Pancreas (tissue), 10 donors: ENCODE data around the gene LGR6. TPM values are rescaled to one million over a fixed set of nuclear protein-coding genes. Genes with fewer than 3 reads are reported as not detected.
"Not testable (repeated sequence)": the region's sequence is repeated elsewhere in the genome, so short reads cannot be mapped to it uniquely, and the experiment has no call there.

Source experiments
- ATAC-seq, 4 donors: fragments of 200-7000 bp; cut with Tn5 transposase; one replicate each; pipeline versions ENCODE4 v1.8.0 to v1.9.1; 2020; ENCODE audit warnings: mild to moderate bottlenecking in 4 of 4, moderate library complexity in 4 of 4
- DNase-seq, 6 donors: peaks; one replicate each; pipeline ENCODE4 v3.0.0-alpha.2; 2020
- FAIRE-seq: peaks from 2 replicates; lab custom pipeline; 2012; peaks lifted over from hg19 to GRCh38; lab: Jason Lieb, UNC
- H3K27ac ChIP-seq, 4 donors: fragments of 200-600 bp; sonication (generic); 1 replicate in 3 of 4; 2 replicates in 1 of 4; pipeline versions ENCODE4 v1.5.0 to v1.8.0; 2020
- H3K27me3 ChIP-seq, 4 donors: fragments of 200-600 bp; one replicate each; pipeline ENCODE4 v1.8.0; 2021
- H3K36me3 ChIP-seq, 3 donors: fragments of 200-600 bp; sonication (generic) in 1 of 3; one replicate each; pipeline versions ENCODE4 v1.5.0 to v1.8.0; 2020 to 2021
- H3K4me1 ChIP-seq, 3 donors: fragments of 200-600 bp; one replicate each; pipeline ENCODE4 v1.8.0; 2021
- H3K4me3 ChIP-seq, 4 donors: fragments of 200-600 bp; sonication (generic) in 2 of 4; one replicate each; pipeline versions ENCODE4 v1.5.0 to v1.8.0; 2020 to 2021
- H3K9me3 ChIP-seq, 4 donors: fragments of 200-600 bp; one replicate each; pipeline ENCODE4 v1.8.0; 2021
- WGBS, 2 donors: extraction: QIAGEN DNeasy Blood & Tissue Kit; methylation state at CpG; one replicate each; pipeline ENCODE4 v1.1.7; 2013; 5-methylcytosine and 5-hydroxymethylcytosine counted together
- intact Hi-C, 3 donors: fragments of 100-400 bp; cut with DNase I; formaldehyde crosslinking; loops; one replicate each; pipeline versions ENCODE4 v1.11.1 to v1.14.2; 2022
- polyA plus RNA-seq, 2 donors: library from polyadenylated mRNA; stranded (reverse); fragments of 200-250 nt; gene quantifications; one replicate each; pipeline ENCODE4 v1.2.3, GENCODE V29; 2013
- total RNA-seq, 6 donors: library from RNA; stranded (reverse); fragmentation: NEBNext Ultra II Directional in 4 of 6; extraction: Animal tissue kit (Norgen Biotek cat#: 25700) in 4 of 6; gene quantifications; one replicate each; pipeline versions ENCODE4 v1.2.1 to v1.2.4, GENCODE V29; 2021 to 2023
- TF ChIP-seq, protein P1 (sequence below), 4 donors: fragments of 200-600 bp; sonication (generic) in 3 of 4; IDR thresholded peaks; one replicate each; pipeline versions ENCODE4 v1.5.0 to v1.8.0; 2021; ENCODE audit warnings: antibody characterized with exemption in 4 of 4
- donor health status: healthy with polysubstance abuse.
- donor health status: DM: no; HTN: no; CAD: no; lungs with moderate emphysema.
- donor health status: DM: no; HTN: no; CAD: no.
- donor health status: control.
- donor health status: control.
- donor health status: Bipolar disorder and iron deficiency.
- donor health status: DM: yes; HTN: yes; CAD: no.
- donor health status: DM: no; HTN: no; CAD: no.
- donor health status: DM: no; HTN: no; CAD: no.
- donor health status: DM: yes; HTN: yes; CAD: no.

The LGR6 gene
- total and polyA plus RNA-seq, 8 donors: 0.06 to 0.47 (median 0.15) TPM; not detected in 3

DNA sequence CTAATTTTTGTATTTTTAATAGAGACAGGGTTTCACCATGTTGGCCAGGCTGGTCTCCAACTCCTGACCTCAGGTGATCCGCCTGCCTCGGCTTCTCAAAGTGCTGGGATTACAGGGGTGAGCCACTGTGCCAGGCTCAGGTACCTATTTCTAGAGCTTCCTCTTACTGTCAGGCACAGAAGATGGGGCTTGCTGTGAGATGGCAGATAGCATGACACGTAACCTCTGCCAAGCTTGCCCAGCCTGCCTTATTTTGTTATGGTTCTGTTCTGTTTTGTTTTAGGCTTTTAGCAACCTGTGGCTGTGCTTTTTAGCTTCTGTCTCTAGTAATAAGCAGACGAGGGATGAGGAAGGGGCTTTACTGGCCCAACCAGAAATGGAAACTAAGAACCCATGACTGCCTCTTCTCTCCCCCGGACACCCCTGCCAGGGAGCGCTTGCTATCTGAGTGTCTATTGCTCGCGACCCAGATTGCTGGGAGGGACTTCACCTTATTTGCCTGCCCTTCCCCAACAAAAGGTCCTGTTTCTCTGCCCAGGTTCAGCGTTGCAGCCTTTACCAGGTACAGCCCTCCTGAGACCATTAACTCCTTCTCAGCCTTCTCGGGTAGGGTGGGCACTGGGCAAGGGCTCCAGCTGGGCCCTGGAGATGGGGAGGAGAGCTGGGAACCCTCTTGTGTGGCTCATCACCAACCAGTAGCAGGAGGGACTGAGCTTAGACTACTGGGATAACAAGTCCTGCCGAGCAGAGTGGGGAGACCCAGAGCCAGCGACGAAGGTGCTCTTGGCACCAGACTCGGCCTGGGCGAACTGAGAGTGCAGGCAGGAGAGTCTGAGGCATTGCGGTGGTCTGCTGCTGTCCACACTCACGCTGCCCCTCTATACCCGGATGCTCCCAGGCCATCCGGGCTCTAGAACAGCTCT lies 13.5 kb upstream of the LGR6 start:
- no peaks in the 10 kb centered on the region for H3K9me3 ChIP-seq
- TF ChIP-seq, protein P1, sequence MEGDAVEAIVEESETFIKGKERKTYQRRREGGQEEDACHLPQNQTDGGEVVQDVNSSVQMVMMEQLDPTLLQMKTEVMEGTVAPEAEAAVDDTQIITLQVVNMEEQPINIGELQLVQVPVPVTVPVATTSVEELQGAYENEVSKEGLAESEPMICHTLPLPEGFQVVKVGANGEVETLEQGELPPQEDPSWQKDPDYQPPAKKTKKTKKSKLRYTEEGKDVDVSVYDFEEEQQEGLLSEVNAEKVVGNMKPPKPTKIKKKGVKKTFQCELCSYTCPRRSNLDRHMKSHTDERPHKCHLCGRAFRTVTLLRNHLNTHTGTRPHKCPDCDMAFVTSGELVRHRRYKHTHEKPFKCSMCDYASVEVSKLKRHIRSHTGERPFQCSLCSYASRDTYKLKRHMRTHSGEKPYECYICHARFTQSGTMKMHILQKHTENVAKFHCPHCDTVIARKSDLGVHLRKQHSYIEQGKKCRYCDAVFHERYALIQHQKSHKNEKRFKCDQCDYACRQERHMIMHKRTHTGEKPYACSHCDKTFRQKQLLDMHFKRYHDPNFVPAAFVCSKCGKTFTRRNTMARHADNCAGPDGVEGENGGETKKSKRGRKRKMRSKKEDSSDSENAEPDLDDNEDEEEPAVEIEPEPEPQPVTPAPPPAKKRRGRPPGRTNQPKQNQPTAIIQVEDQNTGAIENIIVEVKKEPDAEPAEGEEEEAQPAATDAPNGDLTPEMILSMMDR (IDR thresholded peaks at IDR 0.05): no peak
- no peak overlapping the region for H3K4me3 ChIP-seq
- no peaks in the 10 kb centered on the region for H3K27me3 ChIP-seq
- intact Hi-C loops: loop anchor here in 1 of 3 donors (10.0 kb wide), 1 partner anchor 545 kb away; no protein-coding TSS in a partner anchor
- DNase-seq: no peak
- no peak for FAIRE-seq
- no peak for ATAC-seq
- WGBS, 2 donors: 60 to 69% methylated on average over 19 of the region's 19 CpGs
- no peak overlapping the region for H3K27ac ChIP-seq
- H3K4me1 ChIP-seq: no peaks in the 10 kb centered on the region
- H3K36me3 ChIP-seq: no peaks in the 10 kb centered on the region

DNA sequence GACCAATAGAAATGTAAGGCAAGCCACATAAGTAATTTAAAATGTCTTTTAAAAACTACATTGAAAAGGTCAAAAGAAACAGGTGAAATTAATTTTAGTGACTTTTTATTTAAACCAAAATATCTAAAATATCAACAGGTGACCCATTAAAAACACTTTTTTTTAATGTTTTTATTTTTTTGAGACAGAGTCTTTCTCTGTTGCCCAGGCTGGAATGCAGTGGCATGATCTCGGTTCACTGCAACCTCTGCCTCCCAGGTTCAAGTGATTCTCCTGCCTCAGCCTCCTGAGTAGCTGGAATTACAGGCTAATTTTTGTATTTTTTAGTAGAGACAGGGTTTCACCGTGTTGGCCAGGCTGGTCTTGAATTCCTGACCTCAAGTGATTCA lies 12.9 kb upstream of the LGR6 start:
- H3K9me3 ChIP-seq, ATAC-seq, H3K36me3 ChIP-seq, DNase-seq, H3K27ac ChIP-seq, H3K27me3 ChIP-seq, H3K4me3 ChIP-seq, FAIRE-seq, H3K4me1 ChIP-seq: not testable (repeated sequence)
- intact Hi-C loops: loop anchor here in 1 of 3 donors (10.0 kb wide), 1 partner anchor 544 kb away; no protein-coding TSS in a partner anchor
- 44 to 49% methylated on average over 2 of the region's 2 CpGs for WGBS, 2 donors

DNA sequence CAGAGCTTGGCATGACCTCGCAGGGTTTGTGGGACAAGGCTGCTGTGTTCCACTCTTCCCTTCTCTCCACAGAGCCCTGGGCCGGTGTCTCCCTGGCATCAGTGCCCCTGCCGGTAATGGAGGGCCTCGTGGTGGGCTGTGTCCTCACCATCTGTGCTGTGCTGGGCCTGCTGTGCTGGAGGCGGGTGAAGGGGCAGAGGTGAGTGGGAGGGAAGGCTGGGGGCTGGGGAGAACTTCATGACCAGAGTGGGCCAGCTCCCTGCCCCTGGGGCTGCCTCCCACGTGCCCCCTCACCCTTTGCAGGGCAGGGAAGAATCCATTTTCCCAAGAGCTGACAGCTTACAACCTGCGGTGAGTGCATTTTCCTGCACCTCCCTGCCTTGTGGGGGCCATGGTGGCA lies 12.0 kb upstream of the LGR6 start:
- DNase-seq (peak in 1 of 6 donors; percentile 30), FAIRE-seq (no peak), ATAC-seq (no peak)
- 74 to 78% methylated on average over 7 of the region's 7 CpGs for WGBS, 2 donors
- H3K27ac ChIP-seq: no peak overlapping the region
- no peaks in the 10 kb centered on the region for H3K27me3 ChIP-seq
- no peak overlapping the region for H3K4me3 ChIP-seq
- H3K9me3 ChIP-seq: no peaks in the 10 kb centered on the region
- no peaks in the 10 kb centered on the region for H3K36me3 ChIP-seq
- TF ChIP-seq, protein P1 (IDR thresholded peaks at IDR 0.05): no peak
- H3K4me1 ChIP-seq: no peaks in the 10 kb centered on the region
- intact Hi-C loops: loop anchor here in 1 of 3 donors (10.0 kb wide), 1 partner anchor 543 kb away; no protein-coding TSS in a partner anchor

DNA sequence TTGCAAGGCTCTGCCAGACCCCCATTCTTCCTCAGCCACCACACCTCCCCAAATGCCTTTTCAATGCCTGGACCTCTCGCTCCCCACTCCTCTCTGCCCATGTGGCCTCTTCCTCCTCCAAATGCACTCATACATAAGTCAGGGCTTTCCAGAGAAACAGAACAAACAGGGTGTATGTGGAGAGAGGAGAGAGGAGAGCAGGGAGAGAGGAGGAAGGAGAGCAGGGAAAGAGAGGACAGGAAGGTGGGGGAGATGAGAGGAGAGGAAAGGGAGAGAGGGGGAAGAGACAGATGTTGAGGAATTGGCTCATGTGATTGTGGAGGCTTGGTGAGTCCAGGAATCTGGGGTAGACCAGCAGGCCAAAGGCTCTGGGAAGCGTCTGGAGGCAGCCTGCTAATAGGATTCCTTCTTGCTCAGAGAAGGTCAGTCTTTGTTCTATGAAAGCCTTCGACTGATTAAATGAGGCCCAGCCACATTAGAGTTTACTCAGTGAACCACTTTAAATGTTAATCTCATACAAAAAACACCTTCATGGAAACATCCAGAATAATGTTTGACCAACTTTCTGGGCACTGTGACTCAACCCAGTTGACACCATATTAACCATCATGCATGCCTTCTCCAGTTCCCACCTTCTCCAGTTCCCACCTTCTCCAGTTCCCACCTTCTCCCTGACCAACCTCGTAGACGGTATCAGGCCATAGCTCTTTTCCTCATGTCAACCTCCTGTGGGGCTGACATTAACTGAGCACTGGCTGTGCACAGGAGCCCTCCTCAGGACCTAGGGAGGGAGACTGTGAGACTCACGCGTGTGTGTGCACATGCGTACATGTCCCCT lies 11.3 kb upstream of the LGR6 start:
- Histone ChIP-seq H3K27ac (no peak overlapping the region), H3K9me3 (no peaks in the 10 kb centered on the region), H3K36me3 (no peaks in the 10 kb centered on the region), H3K27me3 (no peaks in the 10 kb centered on the region), H3K4me1 (no peaks in the 10 kb centered on the region), H3K4me3 (no peak overlapping the region)
- TF ChIP-seq, protein P1 (IDR thresholded peaks at IDR 0.05): no peak
- WGBS, 2 donors: 78 to 90% methylated on average over 8 of the region's 8 CpGs
- FAIRE-seq: no peak
- no peak for ATAC-seq
- intact Hi-C loops: loop anchor here in 1 of 3 donors (10.0 kb wide), 1 partner anchor 543 kb away; no protein-coding TSS in a partner anchor
- DNase-seq: no peak
